Activated CD4-positive, alpha-beta T cell treated with anti-CD3 and anti-CD28 coated beads for 48 hours (primary cell): Measurements from ENCODE around the gene TP53RK.

Experiments used
- DNase-seq: peaks from one replicate; pipeline ENCODE4 v3.0.0-alpha.2; 2020

TP53RK gene

GRCh38 chr20:46637427-46638133, 51.7 kb downstream of the TP53RK start:
- DNase-seq = no peak

GRCh38 chr20:46637020-46637419, 52.2 kb downstream of the TP53RK start:
- no peak for DNase-seq

- no peak for DNase-seq
Observed at GRCh38 chr20:46636514-46636913, 52.7 kb downstream of the TP53RK start.

GRCh38 chr20:46635514-46636136, 53.6 kb downstream of the TP53RK start:
- no peak for DNase-seq

GRCh38 chr20:46634528-46634927, 54.7 kb downstream of the TP53RK start:
- no peak for DNase-seq
